Smooth muscle cell (in vitro differentiated cells): ENCODE data around the gene OR5M11. TPM values are rescaled to one million over a fixed set of nuclear protein-coding genes. Genes with fewer than 3 reads are reported as not detected.

Source experiments
- DNase-seq: peaks from one replicate; lab custom pipeline; 2025; ENCODE audit not compliant: unreplicated experiment; lab: John Stamatoyannopoulos, UW
- H2AFZ ChIP-seq: fragments of 200-600 bp; sonication (generic); 2 replicates; pipeline ENCODE4 v1.6.0; 2016; ENCODE audit warnings: antibody characterized with exemption, low read depth, mild to moderate bottlenecking
- H3F3A ChIP-seq: fragments of 200-600 bp; sonication (generic); 2 replicates; pipeline ENCODE4 v1.6.0; 2017; ENCODE audit warnings: antibody characterized with exemption, low read depth
- H3K27ac ChIP-seq: fragments of 200-600 bp; sonication (generic); 2 replicates; pipeline ENCODE4 v1.5.1; 2016; ENCODE audit warnings: low read depth, mild to moderate bottlenecking
- H3K27me3 ChIP-seq: fragments of 200-600 bp; sonication (generic); 2 replicates; pipeline ENCODE4 v1.6.1; 2016; ENCODE audit warnings: low read depth, mild to moderate bottlenecking
- H3K36me3 ChIP-seq: fragments of 200-600 bp; sonication (generic); 2 replicates; pipeline ENCODE4 v1.5.1; 2016; ENCODE audit warnings: low read depth
- H3K4me1 ChIP-seq: fragments of 200-600 bp; sonication (generic); 2 replicates; pipeline ENCODE4 v1.5.1; 2016; ENCODE audit warnings: low read depth
- H3K4me2 ChIP-seq: fragments of 200-600 bp; sonication (generic); 2 replicates; pipeline ENCODE4 v1.6.0; 2016; ENCODE audit warnings: mild to moderate bottlenecking
- H3K4me3 ChIP-seq: fragments of 200-600 bp; sonication (generic); 2 replicates; pipeline ENCODE4 v1.5.1; 2016; ENCODE audit warnings: mild to moderate bottlenecking
- H3K79me2 ChIP-seq: fragments of 200-600 bp; sonication (generic); 2 replicates; pipeline ENCODE4 v1.6.0; 2016; ENCODE audit warnings: low read depth, mild to moderate bottlenecking
- H3K9ac ChIP-seq: fragments of 200-600 bp; sonication (generic); 2 replicates; pipeline ENCODE4 v1.6.0; 2016; ENCODE audit warnings: low read depth
- H3K9me3 ChIP-seq: fragments of 200-600 bp; sonication (generic); replicated peaks from 2 replicates; pipeline ENCODE4 v1.5.1; 2016; ENCODE audit warnings: low read depth
- H4K20me1 ChIP-seq: fragments of 200-600 bp; sonication (generic); 2 replicates; pipeline ENCODE4 v1.6.0; 2016; ENCODE audit warnings: low read depth
- WGBS: methylation state at CpG from one replicate; pipeline ENCODE4 v1.1.7; 2016; ENCODE audit warnings: low lambda C conversion rate; 5-methylcytosine and 5-hydroxymethylcytosine counted together
- polyA plus RNA-seq: library from polyadenylated mRNA; unstranded; fragments of >200 nt; fragmentation: Nextera tagmentation; extraction: Ambion mirVana; gene quantifications from 2 replicates; pipeline ENCODE4 v1.2.1, GENCODE V29; 2016
- total RNA-seq: library from RNA; depleted of rRNA; stranded (reverse); fragments of >200 nt; gene quantifications from 2 replicates; pipeline ENCODE4 v1.2.3, GENCODE V29; 2014
- TF ChIP-seq, protein P1 (sequence below): fragments of 200-600 bp; sonication (generic); IDR thresholded peaks from 2 replicates; pipeline ENCODE4 v1.5.1; 2017; ENCODE audit warnings: borderline replicate concordance, mild to moderate bottlenecking, antibody characterized with exemption; ENCODE audit not compliant: insufficient read depth, poor library complexity, severe bottlenecking

OR5M11 gene
- total and polyA plus RNA-seq, 2 experiments from 2014 or later: not detected

DNA sequence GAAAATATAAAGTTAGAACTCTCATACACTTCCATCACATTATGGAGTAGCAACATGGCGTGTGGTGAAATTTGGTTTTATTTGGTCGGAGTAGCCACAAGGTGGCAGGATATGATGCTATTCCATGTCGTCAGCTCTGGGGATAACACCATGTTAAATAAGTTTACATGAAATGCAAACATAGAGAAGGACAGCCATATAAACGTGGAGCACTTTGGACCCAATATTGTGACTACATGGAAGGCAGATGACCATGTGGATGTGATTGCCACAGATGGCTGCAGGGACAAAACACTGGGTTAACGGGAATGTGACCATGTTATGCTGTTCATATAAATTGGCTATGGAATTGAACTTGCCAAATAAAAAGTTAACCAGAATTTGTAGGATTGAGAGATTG, 21.0 kb downstream of the OR5M11 start:
- Histone ChIP-seq H3K4me3 (no peak overlapping the region), H3K27ac (no peak overlapping the region), H4K20me1 (no peaks in the 10 kb centered on the region), H3K27me3 (no peaks in the 10 kb centered on the region), H3K9ac (no peak overlapping the region), H3K9me3 (no peaks in the 10 kb centered on the region), H3K36me3 (no peaks in the 10 kb centered on the region), H3K4me1 (no peaks in the 10 kb centered on the region), H3F3A (no peaks in the 10 kb centered on the region), H3K79me2 (no peaks in the 10 kb centered on the region), H3K4me2 (no peak overlapping the region), H2AFZ (no peak overlapping the region)
- no peak for DNase-seq
- TF ChIP-seq, protein P1, sequence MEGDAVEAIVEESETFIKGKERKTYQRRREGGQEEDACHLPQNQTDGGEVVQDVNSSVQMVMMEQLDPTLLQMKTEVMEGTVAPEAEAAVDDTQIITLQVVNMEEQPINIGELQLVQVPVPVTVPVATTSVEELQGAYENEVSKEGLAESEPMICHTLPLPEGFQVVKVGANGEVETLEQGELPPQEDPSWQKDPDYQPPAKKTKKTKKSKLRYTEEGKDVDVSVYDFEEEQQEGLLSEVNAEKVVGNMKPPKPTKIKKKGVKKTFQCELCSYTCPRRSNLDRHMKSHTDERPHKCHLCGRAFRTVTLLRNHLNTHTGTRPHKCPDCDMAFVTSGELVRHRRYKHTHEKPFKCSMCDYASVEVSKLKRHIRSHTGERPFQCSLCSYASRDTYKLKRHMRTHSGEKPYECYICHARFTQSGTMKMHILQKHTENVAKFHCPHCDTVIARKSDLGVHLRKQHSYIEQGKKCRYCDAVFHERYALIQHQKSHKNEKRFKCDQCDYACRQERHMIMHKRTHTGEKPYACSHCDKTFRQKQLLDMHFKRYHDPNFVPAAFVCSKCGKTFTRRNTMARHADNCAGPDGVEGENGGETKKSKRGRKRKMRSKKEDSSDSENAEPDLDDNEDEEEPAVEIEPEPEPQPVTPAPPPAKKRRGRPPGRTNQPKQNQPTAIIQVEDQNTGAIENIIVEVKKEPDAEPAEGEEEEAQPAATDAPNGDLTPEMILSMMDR: no peak
- WGBS: 54% methylated on average over 5 of the region's 5 CpGs

DNA sequence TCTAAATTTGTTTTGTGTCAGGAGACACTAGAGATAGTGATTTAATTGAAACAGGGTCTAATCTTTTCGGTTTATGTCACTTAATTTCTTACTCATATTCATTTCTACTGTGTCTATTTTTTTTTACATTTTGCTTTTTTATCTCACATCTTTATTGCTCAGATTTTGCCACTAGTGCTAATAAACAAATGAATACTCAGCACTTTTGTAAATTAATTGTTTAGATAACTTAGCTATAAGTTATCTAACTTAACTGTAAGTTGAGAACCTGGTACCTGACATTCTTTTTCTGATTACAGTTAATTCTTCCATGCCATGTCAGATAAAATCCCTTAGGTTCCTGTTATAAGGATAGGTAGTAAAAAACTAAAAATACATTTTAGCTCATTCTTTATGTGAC, 29.8 kb downstream of the OR5M11 start:
- 97% methylated on average over 1 of the region's 1 CpG for WGBS
- no peak overlapping the region for H2AFZ ChIP-seq
- H3K79me2 ChIP-seq: no peaks in the 10 kb centered on the region
- no peaks in the 10 kb centered on the region for H3K9me3 ChIP-seq
- DNase-seq: no peak
- no peak overlapping the region for H3K4me3 ChIP-seq
- no peaks in the 10 kb centered on the region for H3K27me3 ChIP-seq
- no peak overlapping the region for H3K27ac ChIP-seq
- no peaks in the 10 kb centered on the region for H3K4me1 ChIP-seq
- H3K36me3 ChIP-seq: no peaks in the 10 kb centered on the region
- TF ChIP-seq, protein P1: no peak
- no peak overlapping the region for H3K4me2 ChIP-seq
- H3F3A ChIP-seq: no peaks in the 10 kb centered on the region
- no peak overlapping the region for H3K9ac ChIP-seq
- no peaks in the 10 kb centered on the region for H4K20me1 ChIP-seq

DNA sequence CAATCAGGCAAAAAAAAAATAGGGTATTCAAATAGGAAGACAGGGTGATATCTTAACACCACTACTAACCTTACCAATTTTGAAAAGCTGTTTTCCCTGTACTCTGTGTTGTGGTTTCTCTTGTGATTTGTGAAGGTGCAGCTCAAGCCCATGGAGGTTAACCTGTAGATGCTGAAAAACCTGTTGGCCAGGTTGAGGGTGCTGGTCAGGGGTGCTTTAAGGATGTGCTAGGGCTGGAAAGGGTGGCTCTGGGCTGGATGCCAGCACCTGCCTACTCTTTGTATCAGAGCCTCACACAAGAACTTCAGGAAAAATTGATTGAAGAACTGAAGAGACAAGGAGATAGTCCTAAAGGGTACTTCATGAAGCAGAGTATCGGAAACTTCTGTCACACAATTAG, 33.6 kb downstream of the OR5M11 start:
- H3K4me1 ChIP-seq: no peaks in the 10 kb centered on the region
- no peaks in the 10 kb centered on the region for H4K20me1 ChIP-seq
- no peak overlapping the region for H3K27ac ChIP-seq
- H3K27me3 ChIP-seq: no peaks in the 10 kb centered on the region
- TF ChIP-seq, protein P1: no peak
- no peak for DNase-seq
- 89% methylated on average over 1 of the region's 1 CpG for WGBS
- no peak overlapping the region for H3K4me2 ChIP-seq
- H2AFZ ChIP-seq: no peak overlapping the region
- no peaks in the 10 kb centered on the region for H3F3A ChIP-seq
- no peaks in the 10 kb centered on the region for H3K36me3 ChIP-seq
- H3K79me2 ChIP-seq: no peaks in the 10 kb centered on the region
- no peak overlapping the region for H3K9ac ChIP-seq
- no peak overlapping the region for H3K4me3 ChIP-seq
- H3K9me3 ChIP-seq: no peaks in the 10 kb centered on the region

DNA sequence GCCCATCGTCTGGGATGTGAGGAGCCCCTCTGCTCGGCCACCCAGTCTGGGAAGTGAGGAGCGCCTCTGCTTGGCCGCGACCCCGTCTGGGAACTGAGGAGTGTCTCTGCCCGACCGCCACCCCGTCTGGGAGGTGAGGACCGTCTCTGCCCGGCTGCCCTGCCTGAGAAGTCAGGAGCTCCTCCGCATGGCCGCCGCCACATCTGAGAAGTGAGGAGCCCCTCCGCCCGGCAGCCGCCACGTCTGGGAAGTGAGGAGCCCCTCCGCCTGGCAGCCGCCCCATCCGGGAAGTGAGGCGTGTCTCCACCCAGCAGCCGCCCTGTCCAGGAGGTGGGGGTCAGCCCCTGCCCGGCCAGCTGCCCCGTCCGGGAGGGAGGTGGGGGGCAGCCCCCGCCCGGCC, 46.0 kb downstream of the OR5M11 start:
- H3K27ac ChIP-seq: no peak overlapping the region
- no peaks in the 10 kb centered on the region for H3F3A ChIP-seq
- no peaks in the 10 kb centered on the region for H3K27me3 ChIP-seq
- H3K4me2 ChIP-seq: no peak overlapping the region
- H3K9ac ChIP-seq: no peak overlapping the region
- H2AFZ ChIP-seq: no peak overlapping the region
- H3K9me3 ChIP-seq: no peaks in the 10 kb centered on the region
- no peaks in the 10 kb centered on the region for H4K20me1 ChIP-seq
- no peaks in the 10 kb centered on the region for H3K4me1 ChIP-seq
- H3K36me3 ChIP-seq: no peaks in the 10 kb centered on the region
- TF ChIP-seq, protein P1: no peak
- no peak overlapping the region for H3K4me3 ChIP-seq
- DNase-seq: no peak
- no peaks in the 10 kb centered on the region for H3K79me2 ChIP-seq
- whole genome bisulfite sequencing: over 99% methylated on average over 22 of the region's 28 CpGs
